ENCODE results near the gene PPP2R5C.

Gene PPP2R5C

GRCh38 chr14:101908795-101909194 lies 147.3 kb downstream of the PPP2R5C start:
- H3K4me1 Mint-ChIP-seq: no peaks in the 10 kb centered on the region
- DNase-seq (ENCODE audit: low spot score in 2 of 2): no peak
- ATAC-seq (replicated peaks; ENCODE audit: extremely low read depth, poor library complexity, severe bottlenecking): no peak
- H3K27me3 Mint-ChIP-seq: no peaks in the 10 kb centered on the region
- no peaks in the 10 kb centered on the region for H3K9me3 Mint-ChIP-seq
- H3K36me3 Mint-ChIP-seq (ENCODE audit: insufficient read depth): peaks cover 81% of the 10 kb centered on the region
- H3K27ac Mint-ChIP-seq (ENCODE audit: low read depth): no peak overlapping the region
- no peak overlapping the region for H3K4me3 Mint-ChIP-seq

GRCh38 chr14:101909371-101910096 lies 148.0 kb downstream of the PPP2R5C start:
- H3K27me3 Mint-ChIP-seq: no peaks in the 10 kb centered on the region
- H3K27ac Mint-ChIP-seq (ENCODE audit: low read depth): peak overlapping the region; percentile 22
- no peak for DNase-seq (ENCODE audit: low spot score in 2 of 2)

GRCh38 chr14:101912841-101913240 lies 151.3 kb downstream of the PPP2R5C start:
- Mint-ChIP-seq H3K27me3 (no peaks in the 10 kb centered on the region), H3K4me3 (no peak overlapping the region), H3K36me3 (ENCODE audit: insufficient read depth) (peaks cover 81% of the 10 kb centered on the region), H3K27ac (ENCODE audit: low read depth) (no peak overlapping the region), H3K9me3 (no peaks in the 10 kb centered on the region), H3K4me1 (peaks cover 16% of the 10 kb centered on the region)
- no peak for DNase-seq (ENCODE audit: low spot score in 2 of 2)
- ATAC-seq (replicated peaks; ENCODE audit: extremely low read depth, poor library complexity, severe bottlenecking): no peak

More at GRCh38 chr14:101909371-101910096, 148.0 kb downstream of the PPP2R5C start:
- H3K4me3 Mint-ChIP-seq: no peak overlapping the region
- ATAC-seq (replicated peaks; ENCODE audit: extremely low read depth, poor library complexity, severe bottlenecking): no peak
- no peaks in the 10 kb centered on the region for H3K4me1 Mint-ChIP-seq
- H3K36me3 Mint-ChIP-seq (ENCODE audit: insufficient read depth): peaks cover 83% of the 10 kb centered on the region
- H3K9me3 Mint-ChIP-seq: no peaks in the 10 kb centered on the region

GRCh38 chr14:101914083-101914482 lies 152.6 kb downstream of the PPP2R5C start:
- peak overlapping the region; percentile 64 for H3K27ac Mint-ChIP-seq (ENCODE audit: low read depth)
- DNase-seq (ENCODE audit: low spot score in 2 of 2): no peak
- no peaks in the 10 kb centered on the region for H3K27me3 Mint-ChIP-seq
- no peaks in the 10 kb centered on the region for H3K9me3 Mint-ChIP-seq
- H3K36me3 Mint-ChIP-seq (ENCODE audit: insufficient read depth): peaks cover 76% of the 10 kb centered on the region
- H3K4me3 Mint-ChIP-seq: no peak overlapping the region
- no peak for ATAC-seq (replicated peaks; ENCODE audit: extremely low read depth, poor library complexity, severe bottlenecking)
- H3K4me1 Mint-ChIP-seq: peaks cover 16% of the 10 kb centered on the region

- peak overlapping the region; percentile 96 for H3K27ac Mint-ChIP-seq (ENCODE audit: low read depth)
- DNase-seq (ENCODE audit: low spot score in 2 of 2) (no peak), ATAC-seq (replicated peaks; ENCODE audit: extremely low read depth, poor library complexity, severe bottlenecking) (no peak)
- H3K36me3 Mint-ChIP-seq (ENCODE audit: insufficient read depth): peaks cover 73% of the 10 kb centered on the region
- no peaks in the 10 kb centered on the region for H3K27me3 Mint-ChIP-seq
- H3K4me3 Mint-ChIP-seq: peak overlapping the region; percentile 6
- no peaks in the 10 kb centered on the region for H3K9me3 Mint-ChIP-seq
- H3K4me1 Mint-ChIP-seq: peaks cover 16% of the 10 kb centered on the region
Observed at GRCh38 chr14:101915871-101916815, 154.6 kb downstream of the PPP2R5C start.

- H3K27ac Mint-ChIP-seq (ENCODE audit: low read depth): peak overlapping the region; percentile 96
- H3K9me3 Mint-ChIP-seq: no peaks in the 10 kb centered on the region
- peaks cover 72% of the 10 kb centered on the region for H3K36me3 Mint-ChIP-seq (ENCODE audit: insufficient read depth)
- no peak for DNase-seq (ENCODE audit: low spot score in 2 of 2)
- peaks cover 16% of the 10 kb centered on the region for H3K4me1 Mint-ChIP-seq
- no peak overlapping the region for H3K4me3 Mint-ChIP-seq
- H3K27me3 Mint-ChIP-seq: no peaks in the 10 kb centered on the region
- ATAC-seq (replicated peaks; ENCODE audit: extremely low read depth, poor library complexity, severe bottlenecking): no peak
Observed at GRCh38 chr14:101916816-101917412, 155.4 kb downstream of the PPP2R5C start.

GRCh38 chr14:101917413-101918017 lies 156.0 kb downstream of the PPP2R5C start:
- no peaks in the 10 kb centered on the region for H3K27me3 Mint-ChIP-seq
- peaks cover 69% of the 10 kb centered on the region for H3K36me3 Mint-ChIP-seq (ENCODE audit: insufficient read depth)
- no peaks in the 10 kb centered on the region for H3K9me3 Mint-ChIP-seq
- peak overlapping the region; percentile 96 for H3K27ac Mint-ChIP-seq (ENCODE audit: low read depth)
- H3K4me1 Mint-ChIP-seq: peaks cover 16% of the 10 kb centered on the region
- ATAC-seq (replicated peaks; ENCODE audit: extremely low read depth, poor library complexity, severe bottlenecking) (no peak), DNase-seq (ENCODE audit: low spot score in 2 of 2) (no peak)
- no peak overlapping the region for H3K4me3 Mint-ChIP-seq

GRCh38 chr14:101918065-101918989 lies 156.8 kb downstream of the PPP2R5C start:
- H3K4me3 Mint-ChIP-seq: no peak overlapping the region
- H3K9me3 Mint-ChIP-seq: no peaks in the 10 kb centered on the region
- DNase-seq (ENCODE audit: low spot score in 2 of 2) (no peak), ATAC-seq (replicated peaks; ENCODE audit: extremely low read depth, poor library complexity, severe bottlenecking) (no peak)
- H3K27ac Mint-ChIP-seq (ENCODE audit: low read depth): peak overlapping the region; percentile 67
- peaks cover 20% of the 10 kb centered on the region for H3K4me1 Mint-ChIP-seq
- H3K27me3 Mint-ChIP-seq: no peaks in the 10 kb centered on the region
- peaks cover 70% of the 10 kb centered on the region for H3K36me3 Mint-ChIP-seq (ENCODE audit: insufficient read depth)

GRCh38 chr14:101920271-101920670 lies 158.8 kb downstream of the PPP2R5C start:
- peak overlapping the region; percentile 27 for H3K27ac Mint-ChIP-seq (ENCODE audit: low read depth)
- DNase-seq (ENCODE audit: low spot score in 2 of 2) (no peak), ATAC-seq (replicated peaks; ENCODE audit: extremely low read depth, poor library complexity, severe bottlenecking) (no peak)
- no peaks in the 10 kb centered on the region for H3K9me3 Mint-ChIP-seq
- no peaks in the 10 kb centered on the region for H3K27me3 Mint-ChIP-seq
- H3K4me3 Mint-ChIP-seq: no peak overlapping the region
- H3K36me3 Mint-ChIP-seq (ENCODE audit: insufficient read depth): peaks cover 62% of the 10 kb centered on the region
- peaks cover 20% of the 10 kb centered on the region for H3K4me1 Mint-ChIP-seq

GRCh38 chr14:101922866-101923265 lies 161.4 kb downstream of the PPP2R5C start:
- Mint-ChIP-seq H3K4me1 (peaks cover 4% of the 10 kb centered on the region), H3K4me3 (no peak overlapping the region), H3K36me3 (ENCODE audit: insufficient read depth) (peaks cover 52% of the 10 kb centered on the region), H3K9me3 (no peaks in the 10 kb centered on the region), H3K27ac (ENCODE audit: low read depth) (no peak overlapping the region), H3K27me3 (no peaks in the 10 kb centered on the region)
- ATAC-seq (replicated peaks; ENCODE audit: extremely low read depth, poor library complexity, severe bottlenecking) (no peak), DNase-seq (ENCODE audit: low spot score in 2 of 2) (no peak)

- H3K4me1 Mint-ChIP-seq: peaks cover 4% of the 10 kb centered on the region
- no peak overlapping the region for H3K4me3 Mint-ChIP-seq
- DNase-seq (ENCODE audit: low spot score in 2 of 2) (no peak), ATAC-seq (replicated peaks; ENCODE audit: extremely low read depth, poor library complexity, severe bottlenecking) (no peak)
- H3K27ac Mint-ChIP-seq (ENCODE audit: low read depth): no peak overlapping the region
- no peaks in the 10 kb centered on the region for H3K27me3 Mint-ChIP-seq
- no peaks in the 10 kb centered on the region for H3K9me3 Mint-ChIP-seq
- peaks cover 52% of the 10 kb centered on the region for H3K36me3 Mint-ChIP-seq (ENCODE audit: insufficient read depth)
Observed at GRCh38 chr14:101925152-101925551, 163.6 kb downstream of the PPP2R5C start.

All from central memory CD8-positive, alpha-beta T cell (primary cell).